G401 (cell line): ENCODE measurements around the gene MATN4. TPM values are rescaled to one million over a fixed set of nuclear protein-coding genes. Genes with fewer than 3 reads are reported as not detected.
"Not testable (repeated sequence)": the region's sequence is repeated elsewhere in the genome, so short reads cannot be mapped to it uniquely, and the experiment has no call there.

Experiments
- DNase-seq: peaks from one replicate; pipeline ENCODE4 v3.0.0-alpha.2; 2015; ENCODE audit warnings: low spot score
- in situ Hi-C: cut with HindIII; loops from 2 replicates; pipeline ENCODE4 v1.10.0; 2016; ENCODE audit warnings: low sequenced_read_pairs, mixed read lengths
- total RNA-seq: library from RNA; depleted of rRNA; stranded (reverse); fragments of >200 nt; shearing (Covaris generic); gene quantifications from 2 replicates; pipeline ENCODE4 v1.2.3, GENCODE V29; 2014; rRNA removed

Gene MATN4
- not detected in 2 replicates for total RNA-seq

DNA sequence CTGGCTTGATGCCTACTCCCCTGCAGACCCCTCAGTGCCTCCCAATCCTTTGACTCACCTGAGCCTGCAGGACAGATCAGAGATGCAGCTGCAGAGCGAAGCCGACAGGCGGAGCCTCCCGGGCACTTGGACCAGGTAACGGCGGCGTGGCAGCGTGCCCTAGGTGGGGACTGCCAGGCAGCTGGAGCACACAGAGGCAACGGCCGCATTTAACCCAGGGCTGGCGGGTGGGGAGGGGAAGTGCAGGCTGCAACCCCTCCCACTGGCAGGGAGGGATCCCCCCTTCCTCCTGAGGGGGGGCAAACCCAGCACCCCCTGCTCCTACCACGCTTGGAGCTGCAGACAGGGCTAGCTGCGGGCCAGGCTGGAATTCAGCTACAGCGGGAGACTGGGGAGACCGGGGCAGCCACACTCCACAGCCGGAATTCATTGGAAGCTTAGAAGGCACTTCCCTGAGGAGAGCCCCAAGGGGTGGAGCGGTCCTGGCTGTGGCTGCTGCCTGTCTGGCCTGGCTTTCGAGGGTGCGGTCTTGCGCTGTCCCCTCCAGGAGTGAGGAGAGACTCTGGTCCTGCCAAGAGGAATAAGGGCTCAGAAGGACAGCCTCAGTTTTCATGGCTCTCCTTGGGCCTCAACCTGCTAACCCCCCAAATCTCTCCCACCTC, at the start of gene MATN4:
MATN4 (minus strand) TSS at position 183 of the 662 bp plus-strand sequence. CDS start 2,717 bp downstream, outside the sequence.
- in situ Hi-C loops: loop anchor here (25.0 kb wide), 2 partner anchors 179 to 454 kb away; no protein-coding TSS in a partner anchor
- DNase-seq: peak; percentile 11

DNA sequence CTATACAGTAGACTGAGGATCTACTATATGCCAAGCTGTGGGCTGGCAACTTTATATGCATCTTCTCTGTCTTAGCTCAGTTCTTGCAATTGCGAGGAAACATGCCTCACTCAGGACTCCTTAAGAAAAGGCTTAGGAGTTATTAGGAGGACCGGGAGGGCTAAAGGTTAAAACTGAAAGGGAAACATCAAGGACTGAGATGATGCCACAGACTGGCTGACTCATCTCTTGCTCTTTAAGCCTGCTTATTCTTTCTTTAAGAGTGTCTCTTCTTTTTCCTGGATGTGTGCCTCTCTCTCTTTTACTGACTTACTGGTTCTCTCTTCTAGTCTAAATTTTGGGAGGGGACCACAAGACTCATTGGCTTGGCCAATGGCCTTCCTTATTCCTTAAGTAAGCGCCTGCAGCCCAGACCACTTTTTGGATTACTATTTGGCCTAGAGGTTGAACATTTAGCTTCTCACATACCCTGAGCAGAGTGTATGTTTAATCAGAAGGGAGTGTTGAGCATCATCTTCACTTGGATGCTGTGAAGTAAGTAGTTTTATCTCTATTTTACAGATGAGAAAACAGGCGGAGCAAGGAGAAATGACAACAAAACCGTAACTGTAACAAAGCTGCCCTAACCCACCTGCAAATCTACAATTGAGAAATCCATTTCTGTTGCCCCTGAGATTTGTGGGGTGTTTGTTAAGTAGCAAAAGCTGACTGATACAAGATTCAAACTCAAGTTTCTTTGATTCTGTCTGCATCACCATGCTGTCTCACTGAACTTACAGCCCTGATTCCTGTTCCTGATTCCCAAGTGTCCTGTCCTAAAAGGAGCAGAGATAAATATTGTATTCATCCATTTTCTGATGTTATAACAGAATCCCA, 47.3 kb upstream of the MATN4 start:
- no peak for DNase-seq
- in situ Hi-C loops: no loop called here

GRCh38 chr20:45354423-45355208, 46.5 kb upstream of the MATN4 start:
- no peak for DNase-seq
- in situ Hi-C loops: no loop called here

- no peak for DNase-seq
- in situ Hi-C loops: no loop called here
Measured at GRCh38 chr20:45353746-45354145, 45.6 kb upstream of the MATN4 start.

DNA sequence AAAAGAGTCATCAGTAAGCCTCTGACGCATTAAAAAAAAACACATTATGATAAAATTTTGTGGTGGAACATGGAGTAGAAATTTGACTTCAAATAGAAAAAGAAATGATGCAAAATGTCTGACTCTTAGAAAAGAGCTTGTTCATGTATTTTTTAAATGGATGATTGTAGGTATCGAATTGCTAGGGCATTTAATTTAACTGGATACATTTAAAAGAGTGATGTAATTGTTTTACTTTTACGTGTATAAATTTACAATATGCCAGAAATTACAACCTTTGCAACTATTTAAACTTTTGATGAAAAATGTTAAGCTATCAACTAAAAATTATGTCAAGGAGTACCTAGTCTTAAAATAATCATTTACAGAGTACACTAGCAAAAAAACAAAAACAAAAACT, 44.6 kb upstream of the MATN4 start:
- in situ Hi-C loops: no loop called here

DNA sequence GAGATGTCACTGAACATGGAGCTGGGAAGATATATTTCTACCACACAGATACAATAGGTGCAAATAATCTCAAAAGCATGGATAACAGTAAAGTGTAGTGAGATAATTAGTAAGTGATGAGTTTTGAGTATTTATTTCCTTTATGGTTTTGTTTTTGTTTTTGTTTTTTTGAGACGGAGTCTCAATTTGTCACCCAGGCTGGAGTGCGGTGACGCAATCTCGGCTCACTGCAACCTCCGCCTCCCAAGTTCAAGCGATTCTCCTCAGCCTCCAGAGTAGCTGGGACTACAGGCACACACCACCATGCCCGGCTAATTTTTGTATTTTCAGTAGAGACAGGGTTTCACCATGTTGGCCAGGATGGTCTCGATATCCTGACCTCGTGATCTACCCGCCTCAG, 42.7 kb upstream of the MATN4 start:
- in situ Hi-C loops, DNase-seq: not testable (repeated sequence)

More for the DNA sequence above, 44.6 kb upstream of the MATN4 start:
- DNase-seq: no peak

DNA sequence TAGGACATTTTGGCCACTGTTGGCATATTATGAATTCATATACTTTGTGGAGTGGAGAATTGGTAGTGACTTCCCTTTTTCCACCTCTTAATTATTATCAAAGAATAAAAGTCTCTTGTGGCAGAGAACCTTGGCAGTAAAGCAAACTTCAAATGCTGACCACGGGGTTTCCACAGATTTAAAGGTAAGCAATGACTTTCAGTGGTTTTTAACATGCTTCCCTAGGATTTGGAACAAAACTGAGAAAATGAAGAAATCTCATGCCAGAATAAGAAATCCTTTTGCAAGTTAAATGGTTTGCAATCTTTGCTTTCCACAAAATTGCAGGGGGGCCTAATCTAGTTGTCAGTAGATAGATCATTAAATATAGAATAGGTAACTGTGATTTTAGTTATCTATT, 42.1 kb upstream of the MATN4 start:
- in situ Hi-C loops: no loop called here
- DNase-seq: no peak

GRCh38 chr20:45347936-45348778, 40.1 kb upstream of the MATN4 start, which contains the start of gene SDC4:
SDC4 (minus strand) TSS chr20:45348424; CDS start chr20:45348384, 40 bp downstream.
- in situ Hi-C loops: no loop called here
- DNase-seq: no peak

DNA sequence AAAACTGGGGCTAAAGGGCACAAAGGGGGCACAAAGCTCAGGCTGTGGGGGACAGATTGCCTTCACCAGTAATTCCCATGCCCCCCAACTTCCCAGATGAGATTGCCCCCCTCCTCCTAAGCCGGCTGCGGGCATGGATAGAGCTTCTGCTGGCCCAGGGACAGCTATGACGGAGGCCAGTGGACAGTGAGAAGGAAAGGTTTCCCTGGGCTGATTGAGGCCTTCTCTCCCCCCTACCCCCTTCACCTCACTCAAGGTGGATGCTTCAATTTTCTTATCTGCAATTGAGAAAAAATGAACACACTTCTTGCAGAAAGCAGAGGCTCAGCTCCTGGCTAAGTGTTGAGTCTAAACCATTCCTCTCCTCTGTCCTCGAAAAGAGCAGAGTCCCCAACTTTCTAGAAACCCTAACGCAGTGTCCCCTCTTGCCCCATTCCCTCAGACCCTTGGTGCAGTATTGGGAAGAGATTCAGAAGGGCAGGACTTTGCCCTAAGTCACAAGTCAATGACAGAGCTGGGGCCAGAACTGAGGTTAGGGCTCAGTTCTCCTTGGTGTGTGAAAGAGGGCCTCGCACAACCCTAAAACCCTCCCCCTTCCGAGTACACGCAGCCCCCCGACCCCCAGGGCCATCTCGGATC, 39.3 kb upstream of the MATN4 start:
- in situ Hi-C loops: no loop called here
- DNase-seq: no peak

- in situ Hi-C loops: no loop called here
- no peak for DNase-seq
Measured at GRCh38 chr20:45346851-45347250, 38.8 kb upstream of the MATN4 start.

DNA sequence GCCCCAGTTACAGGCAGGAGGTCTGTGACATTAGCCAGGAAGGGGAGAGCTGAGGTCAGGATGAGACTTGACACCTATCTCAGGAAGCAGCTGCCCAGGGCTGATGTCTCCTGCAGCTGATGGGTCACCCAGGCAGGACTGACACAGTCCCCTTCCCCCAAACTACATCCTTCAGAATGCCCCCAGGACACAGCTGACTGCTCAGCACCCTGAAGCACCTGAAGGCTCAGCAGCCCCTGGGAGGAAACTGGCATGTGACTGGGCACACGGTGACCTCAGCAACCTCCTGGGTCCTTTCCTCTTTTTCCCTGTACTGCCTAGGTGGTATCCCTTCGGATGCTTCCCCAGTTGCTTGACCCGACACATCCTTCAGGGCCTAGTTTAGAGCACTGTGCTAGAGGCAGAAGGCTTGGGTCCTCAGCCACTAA, 38.2 kb upstream of the MATN4 start:
- DNase-seq: no peak
- in situ Hi-C loops: no loop called here

DNA sequence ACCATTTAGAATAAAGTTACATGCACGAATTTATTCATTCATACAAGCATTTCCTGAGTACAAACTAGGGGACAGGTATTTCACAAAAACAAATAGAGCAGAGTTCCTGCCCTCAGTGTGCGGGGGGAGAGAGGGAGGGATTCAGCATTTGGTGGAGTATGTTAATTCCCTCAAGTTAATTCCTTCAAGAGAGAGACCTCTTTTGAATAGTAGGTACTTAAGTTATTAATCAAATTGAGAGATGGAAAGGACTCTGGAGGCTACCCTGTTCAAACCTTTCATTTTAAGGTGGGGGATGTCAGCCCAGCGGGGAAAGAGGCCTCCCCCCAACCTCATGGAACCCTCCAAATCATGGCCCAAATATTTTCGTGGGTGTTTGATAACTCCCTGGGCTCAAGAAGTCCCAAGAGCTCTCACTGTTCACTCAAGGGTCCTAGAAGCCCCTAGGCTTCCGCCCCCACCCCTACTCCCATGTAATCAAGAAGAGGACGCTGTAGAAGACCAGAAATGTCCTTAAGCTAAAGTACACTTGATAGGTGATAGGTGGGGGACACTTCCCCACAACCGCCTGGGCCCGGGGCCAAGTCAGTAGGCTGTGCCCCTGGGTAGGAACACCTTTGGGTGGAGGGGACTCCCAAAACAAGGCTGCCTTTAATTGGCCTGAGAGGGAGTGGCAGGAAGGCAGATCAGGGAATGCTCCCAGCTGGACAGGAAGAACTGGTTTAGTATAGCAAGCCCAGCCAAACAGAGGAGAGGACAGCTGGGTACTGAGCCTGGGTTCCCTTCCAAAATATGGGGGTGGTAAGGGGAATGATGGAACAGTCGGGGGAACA, 37.2 kb upstream of the MATN4 start:
- no peak for DNase-seq
- in situ Hi-C loops: no loop called here

GRCh38 chr20:45344168-45344860, 36.2 kb upstream of the MATN4 start:
- in situ Hi-C loops: no loop called here
- DNase-seq: no peak

GRCh38 chr20:45343532-45344167, 35.6 kb upstream of the MATN4 start:
- no peak for DNase-seq
- in situ Hi-C loops: no loop called here

- in situ Hi-C loops: no loop called here
- DNase-seq: no peak
Measured at GRCh38 chr20:45342855-45343531, 34.9 kb upstream of the MATN4 start.
